AG04450 (cell line): Measurements from ENCODE around the gene MDC1. TPM values are rescaled to one million over a fixed set of nuclear protein-coding genes. Genes with fewer than 3 reads are reported as not detected.

ENCODE experiments used
- CTCF ChIA-PET: fragments of 300-600, 350-600 bp; formaldehyde crosslinking; extraction: SDS; loops from one replicate; lab custom pipeline; 2022; ENCODE audit warnings: antibody characterized with exemption, inconsistent platforms; lab: Charles Lee
- POLR2A ChIA-PET: fragments of 350-600 bp; formaldehyde crosslinking; extraction: SDS; loops from one replicate; lab custom pipeline; 2021; ENCODE audit warnings: antibody characterized with exemption, inconsistent platforms; lab: Yijun Ruan, JAX
- DNase-seq: peaks from one replicate; pipeline ENCODE4 v3.0.0-alpha.2; 2011; ENCODE audit warnings: low read depth, low spot score
- H3K27ac ChIP-seq: one replicate; pipeline ENCODE4 v1.5.1; 2012; ENCODE audit warnings: low read depth, low read length, control low read depth
- H3K27me3 ChIP-seq: one replicate; pipeline ENCODE4 v1.6.0; 2012; ENCODE audit warnings: low read length; ENCODE audit not compliant: control insufficient read depth, insufficient read depth
- H3K4me3 ChIP-seq: 2 replicates; pipeline ENCODE4 v1.5.1; 2011; ENCODE audit warnings: mild to moderate bottlenecking, low read depth, low read length, control low read depth
- H3K9me3 ChIP-seq: 2 replicates; pipeline ENCODE4 v1.5.1; 2012; ENCODE audit warnings: low read length; ENCODE audit not compliant: control insufficient read depth, insufficient read depth
- polyA plus RNA-seq: library from polyadenylated mRNA; depleted of rRNA; stranded (reverse); fragments of >200 nt; gene quantifications from 2 replicates; pipeline ENCODE4 v1.2.3, GENCODE V29; 2011
- TF ChIP-seq, protein P1 (sequence below): IDR thresholded peaks from 2 replicates; pipeline ENCODE4 v1.5.1; 2011; ENCODE audit warnings: low read depth, low read length, control low read depth, inconsistent platforms

The MDC1 gene
- polyA plus RNA-seq, 1 experiment = 4.1 TPM

DNA sequence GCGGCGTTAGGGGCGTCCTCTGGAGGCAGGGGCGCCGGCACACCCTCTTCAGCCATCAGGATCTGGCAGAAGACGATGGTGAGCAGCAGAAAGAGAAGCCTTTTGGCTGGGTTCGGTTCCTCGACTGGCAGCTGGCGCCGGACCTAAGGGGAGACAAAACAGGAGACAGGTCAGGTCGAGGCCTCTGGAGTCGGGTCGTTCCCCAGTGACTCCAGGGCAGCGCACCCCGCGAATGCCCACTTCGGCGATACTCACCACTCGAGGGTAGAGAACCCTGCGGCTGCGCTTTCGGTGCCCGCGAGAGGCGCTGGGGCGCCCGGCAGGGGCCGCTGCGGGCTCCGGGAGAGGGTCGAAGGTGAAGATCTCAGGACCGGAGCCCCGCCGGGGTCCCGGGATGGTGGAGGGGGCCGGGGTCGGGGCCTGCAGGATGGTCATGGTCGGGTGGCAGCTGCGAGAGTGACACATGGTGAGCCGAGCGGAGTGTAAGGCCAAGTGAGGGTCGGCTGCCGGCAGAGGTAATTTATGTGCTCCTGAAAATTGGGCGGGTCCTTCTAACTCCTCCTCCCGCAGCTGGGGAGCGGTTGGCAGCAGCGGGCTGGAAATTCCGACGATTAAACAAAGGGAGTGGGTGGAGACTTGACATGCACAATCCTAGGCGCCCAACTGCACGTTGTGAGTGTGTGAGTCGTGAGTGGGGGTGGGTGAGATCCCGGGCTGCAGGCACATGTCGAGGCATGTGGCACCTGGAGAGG is 27.1 kb upstream of the MDC1 start, which contains the start of gene IER3:
IER3 (minus strand) TSS at position 494 of the 752 bp plus-strand sequence; CDS start at position 465, 29 bp downstream.
- H3K27me3 ChIP-seq = no peaks in the 10 kb centered on the region
- peak; percentile 85 for DNase-seq
- H3K27ac ChIP-seq = peak within 1 kb of the TSS; percentile 93
- peak within 1 kb of the TSS; percentile 94 for H3K4me3 ChIP-seq
- CTCF ChIA-PET = interaction anchor here (1.2 to 1.4 kb wide), 3 partner anchors 8 to 78 kb away, joined by 3 to 4 read pairs (median 3); no protein-coding TSS in a partner anchor
- TF ChIP-seq, protein P1, sequence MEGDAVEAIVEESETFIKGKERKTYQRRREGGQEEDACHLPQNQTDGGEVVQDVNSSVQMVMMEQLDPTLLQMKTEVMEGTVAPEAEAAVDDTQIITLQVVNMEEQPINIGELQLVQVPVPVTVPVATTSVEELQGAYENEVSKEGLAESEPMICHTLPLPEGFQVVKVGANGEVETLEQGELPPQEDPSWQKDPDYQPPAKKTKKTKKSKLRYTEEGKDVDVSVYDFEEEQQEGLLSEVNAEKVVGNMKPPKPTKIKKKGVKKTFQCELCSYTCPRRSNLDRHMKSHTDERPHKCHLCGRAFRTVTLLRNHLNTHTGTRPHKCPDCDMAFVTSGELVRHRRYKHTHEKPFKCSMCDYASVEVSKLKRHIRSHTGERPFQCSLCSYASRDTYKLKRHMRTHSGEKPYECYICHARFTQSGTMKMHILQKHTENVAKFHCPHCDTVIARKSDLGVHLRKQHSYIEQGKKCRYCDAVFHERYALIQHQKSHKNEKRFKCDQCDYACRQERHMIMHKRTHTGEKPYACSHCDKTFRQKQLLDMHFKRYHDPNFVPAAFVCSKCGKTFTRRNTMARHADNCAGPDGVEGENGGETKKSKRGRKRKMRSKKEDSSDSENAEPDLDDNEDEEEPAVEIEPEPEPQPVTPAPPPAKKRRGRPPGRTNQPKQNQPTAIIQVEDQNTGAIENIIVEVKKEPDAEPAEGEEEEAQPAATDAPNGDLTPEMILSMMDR = peak; percentile 69
- H3K9me3 ChIP-seq = no peaks in the 10 kb centered on the region; the same call in 1 of the 2 replicates
- POLR2A ChIA-PET = interaction anchor here (0.6 to 4.4 kb wide), 18 partner anchors 8 to 140 kb away, joined by 3 to 47 read pairs (median 6); partner anchors contain the start of genes DDR1 and TUBB

DNA sequence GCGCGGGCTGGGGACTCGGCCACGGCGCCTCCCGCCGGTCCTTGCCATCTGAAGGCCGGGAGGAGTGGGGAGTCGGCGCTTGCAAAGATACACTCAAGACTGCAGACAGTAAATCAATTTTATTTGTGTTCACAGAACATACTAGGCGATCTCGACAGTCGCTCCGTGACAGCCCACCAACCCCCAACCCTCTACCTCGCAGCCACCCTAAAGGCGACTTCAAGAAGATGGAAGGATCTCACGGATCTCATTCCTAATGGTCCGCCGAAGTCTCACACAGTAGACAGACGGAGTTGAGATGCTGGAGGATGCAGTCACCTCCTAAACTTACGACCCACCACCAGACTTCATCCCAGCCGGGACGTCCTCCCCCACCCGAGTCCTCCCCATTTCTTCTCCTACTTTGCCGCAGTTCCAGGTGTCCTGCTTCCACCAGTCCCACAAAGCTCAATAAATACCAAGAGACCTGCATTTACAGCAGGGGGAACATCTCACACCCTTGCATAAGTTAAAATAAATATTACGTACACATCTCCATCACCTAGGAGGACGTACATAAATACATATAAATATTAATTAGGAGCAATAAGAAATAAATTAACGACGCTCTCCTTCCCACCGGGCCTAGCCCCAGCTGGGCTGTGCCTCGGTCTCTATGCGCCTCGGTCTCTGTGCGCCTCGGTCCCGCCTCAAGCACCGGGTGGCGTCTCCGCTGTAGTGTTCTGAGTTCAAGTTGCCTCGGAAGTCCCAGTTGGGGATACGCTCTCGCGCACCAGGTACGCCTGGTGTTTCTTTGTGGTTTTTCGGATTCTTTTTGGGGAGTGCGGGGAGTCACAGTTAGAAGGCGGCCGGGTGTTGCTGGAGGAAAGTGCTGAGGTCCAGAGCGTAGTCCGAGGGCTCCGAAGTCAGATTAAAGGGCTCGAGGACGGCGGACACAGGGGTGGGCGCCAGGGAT is 26.3 kb upstream of the MDC1 start:
- TF ChIP-seq, protein P1 = no peak
- ChIA-PET POLR2A (interaction anchor here (0.6 to 4.4 kb wide), 18 partner anchors 9 to 164 kb away, joined by 3 to 47 read pairs (median 8); partner anchors contain the start of genes DDR1 and GTF2H4), CTCF (interaction anchor here (1.2 to 1.4 kb wide), 3 partner anchors 9 to 79 kb away, joined by 3 to 4 read pairs (median 3); no protein-coding TSS in a partner anchor)
- Histone ChIP-seq H3K9me3 (no peaks in the 10 kb centered on the region; the same call in 1 of the 2 replicates), H3K4me3 (peak overlapping the region; percentile 94), H3K27ac (peak overlapping the region; percentile 93), H3K27me3 (no peaks in the 10 kb centered on the region)
- DNase-seq = no peak

DNA sequence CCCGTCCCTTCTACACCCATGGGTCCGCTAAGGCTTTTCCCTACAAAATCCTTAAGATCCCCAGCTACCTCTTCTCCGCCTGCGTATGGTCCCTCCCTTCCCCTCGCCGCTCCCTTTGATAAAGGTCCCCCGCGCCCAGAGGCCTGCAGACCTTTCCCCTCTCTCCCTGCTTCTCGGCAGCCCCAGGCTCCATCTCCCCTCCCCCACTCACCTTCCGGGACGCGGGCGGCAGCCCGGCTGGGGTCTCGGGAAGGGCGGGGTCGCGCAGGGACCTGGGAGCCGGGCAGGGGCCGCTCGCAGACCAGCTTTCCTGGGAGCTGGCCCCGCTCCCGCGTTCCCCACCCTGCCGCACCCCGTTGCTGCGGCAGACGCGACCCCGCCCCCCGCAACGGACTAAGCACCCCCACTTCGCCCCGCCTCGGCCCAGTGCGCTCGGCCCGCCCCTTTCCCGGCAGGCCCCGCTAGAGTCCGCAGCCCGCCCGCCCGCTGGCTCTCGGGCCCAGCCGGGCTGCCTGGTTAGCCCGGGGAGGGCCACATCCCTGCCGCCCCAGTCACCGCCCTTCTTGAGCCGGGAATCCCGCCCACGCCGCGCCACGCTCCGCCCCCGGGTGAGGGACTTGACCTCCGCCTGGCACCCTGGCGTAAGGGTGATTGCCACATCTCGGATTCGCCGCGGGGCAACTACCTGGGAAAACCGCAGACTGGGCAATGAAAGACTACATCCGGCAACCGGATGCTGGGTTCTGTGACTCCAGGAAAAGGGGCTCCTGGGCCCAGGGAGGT is 25.4 kb upstream of the MDC1 start, which contains the start of gene FLOT1:
FLOT1 (minus strand) TSS at position 372 of the 783 bp plus-strand sequence. CDS start 498 bp downstream, outside the sequence.
- Histone ChIP-seq H3K4me3 (peak within 1 kb of the TSS; percentile 94), H3K27me3 (no peaks in the 10 kb centered on the region), H3K9me3 (no peaks in the 10 kb centered on the region; the same call in 1 of the 2 replicates), H3K27ac (peak within 1 kb of the TSS; percentile 93)
- TF ChIP-seq, protein P1 = no peak
- ChIA-PET POLR2A (interaction anchor here (0.5 to 4.4 kb wide), 16 partner anchors 10 to 345 kb away, joined by 3 to 47 read pairs (median 5); partner anchors contain the start of gene GTF2H4), CTCF (interaction anchor here (1.1 to 1.4 kb wide), 5 partner anchors 10 to 80 kb away, joined by 3 to 5 read pairs (median 4); no protein-coding TSS in a partner anchor)
- peak; percentile 84 for DNase-seq

DNA sequence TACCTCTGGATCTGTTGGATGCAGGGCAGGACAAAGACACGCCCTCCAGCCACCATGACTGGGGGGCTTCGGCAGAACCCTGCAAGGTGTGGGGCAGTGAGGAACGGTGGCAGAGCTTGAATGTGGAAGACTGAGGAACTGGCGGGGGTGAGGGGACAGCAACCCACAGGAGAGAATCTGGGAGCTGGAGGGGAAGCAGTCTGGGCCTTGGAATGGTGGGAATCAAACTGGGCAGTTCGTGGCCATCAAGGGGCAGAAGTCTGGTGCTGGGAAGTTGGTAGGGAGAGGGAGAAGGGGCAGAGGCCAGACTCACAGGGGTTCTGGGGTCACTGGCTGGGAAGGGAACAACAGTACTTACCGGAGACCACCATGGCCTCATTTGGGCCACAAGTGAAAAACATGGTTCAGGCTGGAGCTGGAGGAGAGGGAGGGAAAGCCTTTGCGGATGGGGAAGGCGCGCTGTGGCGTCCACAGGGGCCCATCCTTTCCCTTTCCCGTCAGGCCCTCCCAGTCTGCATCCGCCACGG is 24.8 kb upstream of the MDC1 start:
- POLR2A ChIA-PET = interaction anchor here (0.5 to 4.4 kb wide), 11 partner anchors 10 to 341 kb away, joined by 3 to 47 read pairs (median 5); partner anchors contain the start of gene GTF2H4
- TF ChIP-seq, protein P1 = no peak

More for the DNA sequence above, 24.8 kb upstream of the MDC1 start:
- H3K4me3 ChIP-seq = peak overlapping the region; percentile 94
- H3K27ac ChIP-seq = peak overlapping the region; percentile 91
- DNase-seq = no peak
- no peaks in the 10 kb centered on the region; the same call in 1 of the 2 replicates for H3K9me3 ChIP-seq
- H3K27me3 ChIP-seq = no peaks in the 10 kb centered on the region
- CTCF ChIA-PET = interaction anchor here (1.1 to 1.4 kb wide), 3 partner anchors 19 to 80 kb away, joined by 3 to 5 read pairs (median 4); no protein-coding TSS in a partner anchor
